Activated T-helper 1 cell treated with Interleukin-2 at 50 U/mL for 16 hours (primary cell): ENCODE measurements around the gene GPS2.
A peak's percentile ranks its signal among the peaks of the same experiment; 100 is the strongest.

Source experiments
- DNase-seq: peaks from one replicate; pipeline ENCODE4 v3.0.0-alpha.2; 2020; ENCODE audit warnings: low read depth

GPS2 gene

GRCh38 chr17:7317161-7317803, 2.1 kb upstream of the GPS2 start:
- DNase-seq: no peak

GRCh38 chr17:7315570-7316235, 543 bp upstream of the GPS2 start:
- DNase-seq: no peak

- DNase-seq: no peak
Observed at GRCh38 chr17:7313890-7314718, 1.1 kb downstream of the GPS2 start.

GRCh38 chr17:7313088-7313889, 1.9 kb downstream of the GPS2 start:
- DNase-seq: no peak

- no peak for DNase-seq
Observed at GRCh38 chr17:7312432-7313087, 2.6 kb downstream of the GPS2 start.

GRCh38 chr17:7311110-7311705, 4.0 kb downstream of the GPS2 start:
- no peak for DNase-seq

- DNase-seq: no peak
Observed at GRCh38 chr17:7309628-7310027, 5.5 kb downstream of the GPS2 start.

GRCh38 chr17:7308625-7309433, 6.3 kb downstream of the GPS2 start:
- peak; percentile 75 for DNase-seq

- peak; percentile 45 for DNase-seq
Observed at GRCh38 chr17:7307686-7308624, 7.2 kb downstream of the GPS2 start.

GRCh38 chr17:7306911-7307685, 8.1 kb downstream of the GPS2 start, which contains the start of gene EIF5A:
TSS of gene EIF5A (plus strand) at chr17:7307628. CDS start at chr17:7309636, 2,008 bp downstream.
- DNase-seq: peak; percentile 100

GRCh38 chr17:7304179-7304578, 11.0 kb downstream of the GPS2 start:
- no peak for DNase-seq

- DNase-seq: peak; percentile 53
Observed at GRCh38 chr17:7296189-7296861, 18.8 kb downstream of the GPS2 start.

GRCh38 chr17:7295230-7296180, 19.7 kb downstream of the GPS2 start:
- no peak for DNase-seq

- peak; percentile 51 for DNase-seq
Observed at GRCh38 chr17:7294614-7295153, 20.5 kb downstream of the GPS2 start, which contains the start of gene YBX2. TSS of gene YBX2 (minus strand) at chr17:7294639. CDS start at chr17:7294500, 139 bp downstream.

GRCh38 chr17:7293816-7294613, 21.1 kb downstream of the GPS2 start:
- no peak for DNase-seq
